K562 (cell line): Measurements from ENCODE around the gene CDHR2. TPM values are rescaled to one million over a fixed set of nuclear protein-coding genes. Genes with fewer than 3 reads are reported as not detected.

Source experiments
- CXXC5 ChIP-seq: fragments of 250-450 bp; sonication (Bioruptor Pico); IDR thresholded peaks from 2 replicates; pipeline ENCODE4 v1.8.0; 2022; ENCODE audit warnings: inconsistent platforms, mild to moderate bottlenecking, moderate library complexity
- EHMT2 ChIP-seq: fragments of 450-650 bp; IDR thresholded peaks from 2 replicates; pipeline ENCODE4 v1.6.1; 2018; ENCODE audit warnings: antibody characterized with exemption
- ESRRA ChIP-seq: fragments of 450-650 bp; IDR thresholded peaks from 2 replicates; pipeline ENCODE4 v1.6.1; 2014; ENCODE audit warnings: low read depth, mild to moderate bottlenecking, moderate library complexity, borderline replicate concordance
- HNRNPUL1 ChIP-seq: fragments of 200-400 bp; formaldehyde crosslinking; IDR thresholded peaks from 2 replicates; pipeline ENCODE4 v1.6.1; 2017; ENCODE audit warnings: low read length
- KDM4B ChIP-seq, 2 experiments: fragments of 450-650 bp in 1 of 2; sonication (generic) in 1 of 2; IDR thresholded peaks; 2 replicates each; pipeline ENCODE4 v1.6.1; 2016 to 2017; ENCODE audit warnings: borderline replicate concordance in 2 of 2, antibody characterized with exemption in 1 of 2, low read depth in 1 of 2, mild to moderate bottlenecking in 1 of 2
- MAZ ChIP-seq, 2 experiments: fragments of 450-650 bp in 1 of 2; sonication (generic) in 1 of 2; formaldehyde crosslinking; IDR thresholded peaks in 1 of 2; conservative IDR thresholded peaks in 1 of 2; 2 replicates each; pipeline versions ENCODE4 v1.4.0 to v1.5.0; 2020; ENCODE audit warnings: mild to moderate bottlenecking in 1 of 2, missing genetic modification reagents in 1 of 2
- MEIS2 ChIP-seq: fragments of 450-650 bp; IDR thresholded peaks from 2 replicates; pipeline ENCODE4 v1.6.1; 2014; ENCODE audit warnings: mild to moderate bottlenecking; ENCODE audit not compliant: partially characterized antibody
- MIER1 ChIP-seq: fragments of 450-650 bp; IDR thresholded peaks from 2 replicates; pipeline ENCODE4 v1.6.1; 2016; ENCODE audit warnings: antibody characterized with exemption, mild to moderate bottlenecking, low read depth
- POLR2G ChIP-seq: fragments of 200-400 bp; formaldehyde crosslinking; IDR thresholded peaks from 2 replicates; pipeline ENCODE4 v1.6.1; 2017; ENCODE audit warnings: low read depth, mild to moderate bottlenecking, antibody characterized with exemption, low read length, moderate library complexity
- PTBP1 ChIP-seq: fragments of 200-400 bp; formaldehyde crosslinking; IDR thresholded peaks from 2 replicates; pipeline ENCODE4 v1.6.1; 2017; ENCODE audit warnings: low read depth, low read length
- RB1 ChIP-seq: fragments of 450-650 bp; IDR thresholded peaks from 2 replicates; pipeline ENCODE4 v1.6.1; 2017; ENCODE audit warnings: low read depth, mild to moderate bottlenecking
- RBM25 ChIP-seq: fragments of 200-400 bp; formaldehyde crosslinking; IDR thresholded peaks from 2 replicates; pipeline ENCODE4 v1.6.1; 2018; ENCODE audit warnings: low read length, low read depth, moderate library complexity; ENCODE audit not compliant: severe bottlenecking
- SAFB2 ChIP-seq: fragments of 200-400 bp; formaldehyde crosslinking; IDR thresholded peaks from 2 replicates; pipeline ENCODE4 v1.6.1; 2018; ENCODE audit warnings: borderline replicate concordance, low read length, low read depth, moderate library complexity; ENCODE audit not compliant: severe bottlenecking
- SIN3B ChIP-seq: fragments of 450-650 bp; IDR thresholded peaks from 2 replicates; pipeline ENCODE4 v1.6.1; 2017; ENCODE audit warnings: low read depth, mild to moderate bottlenecking, moderate library complexity
- TAF7 ChIP-seq: fragments of 450-650 bp; IDR thresholded peaks from 2 replicates; pipeline ENCODE4 v1.6.1; 2016; ENCODE audit warnings: missing genetic modification characterization, missing compliant biosample characterization
- TRIM24 ChIP-seq, 2 experiments: fragments of 450-650 bp; IDR thresholded peaks; 2 replicates each; pipeline ENCODE4 v1.6.1; 2016
- polyA plus RNA-seq, 8 experiments: library from polyadenylated mRNA; depleted of rRNA in 4 of 8; stranded (reverse) in 5 of 8; unstranded in 3 of 8; fragments of >200 nt; fragmentation: Nextera tagmentation in 2 of 8; fragmentation: Illumina TruSeq in 1 of 8; extraction: Ambion mirVana in 2 of 8; extraction: Trizol in 1 of 8; gene quantifications; 2 replicates each; pipeline versions ENCODE4 v1.2.1 to v1.2.3, GENCODE V29; 2011 to 2014; ENCODE audit warnings: inconsistent platforms in 1 of 8, missing spikeins in 1 of 8
- total RNA-seq, 7 experiments: library from RNA; depleted of rRNA in 6 of 7; stranded (reverse); fragments of >200 nt in 6 of 7; fragmentation: Illumina TruSeq in 2 of 7; extraction: Trizol in 2 of 7; gene quantifications; 2 replicates each; pipeline versions ENCODE4 v1.2.1 to v1.2.3, GENCODE V29; 2011 to 2021; ENCODE audit warnings: low replicate concordance in 1 of 7
- TF ChIP-seq, protein P1 (sequence below), 3 experiments: IDR thresholded peaks in 2 of 3; conservative IDR thresholded peaks in 1 of 3; 2 replicates each; pipeline ENCODE4 v1.5.1; 2011 to 2012; ENCODE audit warnings: low read length in 3 of 3, mild to moderate bottlenecking in 3 of 3, control low read depth in 2 of 3, improper control_type of control experiment in 1 of 3, inconsistent platforms in 1 of 3, low read depth in 1 of 3, mixed read lengths in 1 of 3, moderate library complexity in 1 of 3; ENCODE audit not compliant: insufficient read depth in 2 of 3
- TF ChIP-seq, protein P2 (sequence below): IDR thresholded peaks from 2 replicates; pipeline ENCODE4 v1.6.1; 2011; ENCODE audit warnings: borderline replicate concordance, low read depth, mild to moderate bottlenecking, moderate library complexity, low read length; ENCODE audit not compliant: insufficient read depth, poor library complexity, severe bottlenecking
- TF ChIP-seq, protein P3 (sequence below): fragments of 200-800 bp; sonication (Bioruptor generic); IDR thresholded peaks from 2 replicates; pipeline ENCODE4 v1.6.1; 2017; ENCODE audit warnings: missing genetic modification characterization, missing compliant biosample characterization
- TF ChIP-seq, protein P4 (sequence below): conservative IDR thresholded peaks from 2 replicates; pipeline ENCODE4 v1.6.1; 2011; ENCODE audit warnings: low read depth, mild to moderate bottlenecking, low read length; ENCODE audit not compliant: control insufficient read depth

The CDHR2 gene
- total and polyA plus RNA-seq, 9 of the 15 experiments (the other 6 are each of a cell fraction or from before 2014, with no cell fraction given) = 0.01 to 0.62 (median 0.09) TPM; not detected in 2

DNA sequence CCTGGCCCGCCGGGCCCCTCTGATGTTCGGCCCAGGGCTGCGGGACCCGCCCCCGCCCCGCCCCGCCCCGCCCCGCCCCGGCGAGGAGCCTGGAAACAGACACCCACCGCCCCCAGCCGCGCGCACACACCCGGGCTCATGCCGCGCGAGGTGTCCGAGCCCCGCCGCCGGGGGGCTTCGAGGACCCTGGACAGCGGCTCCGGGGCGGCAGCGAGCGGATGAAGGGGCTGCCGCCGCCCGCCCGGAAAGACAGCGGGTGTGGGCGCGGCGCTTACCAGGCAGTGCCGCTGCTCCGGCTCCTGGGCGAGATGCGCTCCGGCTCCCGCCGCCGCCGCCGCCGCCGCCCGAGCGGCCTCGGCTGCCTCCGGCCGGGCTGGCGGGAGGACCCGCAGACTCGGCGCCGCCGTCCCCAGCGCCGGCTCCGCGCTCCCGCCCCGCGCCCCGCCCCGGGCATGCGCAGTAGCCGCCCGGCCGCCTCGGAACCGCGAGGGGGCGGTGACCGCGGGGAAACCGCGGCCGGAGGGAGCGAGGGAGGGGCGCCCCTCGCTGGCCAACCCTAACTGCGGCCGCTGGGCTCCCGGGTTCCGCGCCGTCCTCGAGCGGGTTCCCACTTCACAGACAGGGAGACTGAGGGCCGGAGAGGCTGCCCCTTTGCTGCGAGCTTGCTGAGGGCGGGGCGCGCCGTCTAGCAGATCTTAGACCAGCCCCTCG, 60.7 kb downstream of the CDHR2 start, which contains the start of gene GPRIN1 (continued):
- TF ChIP-seq POLR2G = peak; percentile 63
- TF ChIP-seq, protein P1, sequence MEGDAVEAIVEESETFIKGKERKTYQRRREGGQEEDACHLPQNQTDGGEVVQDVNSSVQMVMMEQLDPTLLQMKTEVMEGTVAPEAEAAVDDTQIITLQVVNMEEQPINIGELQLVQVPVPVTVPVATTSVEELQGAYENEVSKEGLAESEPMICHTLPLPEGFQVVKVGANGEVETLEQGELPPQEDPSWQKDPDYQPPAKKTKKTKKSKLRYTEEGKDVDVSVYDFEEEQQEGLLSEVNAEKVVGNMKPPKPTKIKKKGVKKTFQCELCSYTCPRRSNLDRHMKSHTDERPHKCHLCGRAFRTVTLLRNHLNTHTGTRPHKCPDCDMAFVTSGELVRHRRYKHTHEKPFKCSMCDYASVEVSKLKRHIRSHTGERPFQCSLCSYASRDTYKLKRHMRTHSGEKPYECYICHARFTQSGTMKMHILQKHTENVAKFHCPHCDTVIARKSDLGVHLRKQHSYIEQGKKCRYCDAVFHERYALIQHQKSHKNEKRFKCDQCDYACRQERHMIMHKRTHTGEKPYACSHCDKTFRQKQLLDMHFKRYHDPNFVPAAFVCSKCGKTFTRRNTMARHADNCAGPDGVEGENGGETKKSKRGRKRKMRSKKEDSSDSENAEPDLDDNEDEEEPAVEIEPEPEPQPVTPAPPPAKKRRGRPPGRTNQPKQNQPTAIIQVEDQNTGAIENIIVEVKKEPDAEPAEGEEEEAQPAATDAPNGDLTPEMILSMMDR (IDR thresholded peaks at IDR 0.05 in 2 of 3, conservative IDR thresholded peaks at IDR 0.05 in 1 of 3; ENCODE audit: insufficient read depth in 2 of 3, low read depth in 1 of 3, low read length in 3 of 3) = peak in 2 of 3 experiments; percentile 57 to 95; a peak in 5 of 6 replicates
- 0 out of 2 replicates have a peak, but pooled peaks have one; percentile 59 for TF ChIP-seq EHMT2
- no peak for TF ChIP-seq KDM4B (IDR thresholded peaks at IDR 0.05; ENCODE audit: borderline replicate concordance in 2 of 2, low read depth in 1 of 2)
- TF ChIP-seq PTBP1 = 0 out of 2 replicates have a peak, but pooled peaks have one; percentile 41
- no peak for TF ChIP-seq HNRNPUL1
- TF ChIP-seq, protein P2, sequence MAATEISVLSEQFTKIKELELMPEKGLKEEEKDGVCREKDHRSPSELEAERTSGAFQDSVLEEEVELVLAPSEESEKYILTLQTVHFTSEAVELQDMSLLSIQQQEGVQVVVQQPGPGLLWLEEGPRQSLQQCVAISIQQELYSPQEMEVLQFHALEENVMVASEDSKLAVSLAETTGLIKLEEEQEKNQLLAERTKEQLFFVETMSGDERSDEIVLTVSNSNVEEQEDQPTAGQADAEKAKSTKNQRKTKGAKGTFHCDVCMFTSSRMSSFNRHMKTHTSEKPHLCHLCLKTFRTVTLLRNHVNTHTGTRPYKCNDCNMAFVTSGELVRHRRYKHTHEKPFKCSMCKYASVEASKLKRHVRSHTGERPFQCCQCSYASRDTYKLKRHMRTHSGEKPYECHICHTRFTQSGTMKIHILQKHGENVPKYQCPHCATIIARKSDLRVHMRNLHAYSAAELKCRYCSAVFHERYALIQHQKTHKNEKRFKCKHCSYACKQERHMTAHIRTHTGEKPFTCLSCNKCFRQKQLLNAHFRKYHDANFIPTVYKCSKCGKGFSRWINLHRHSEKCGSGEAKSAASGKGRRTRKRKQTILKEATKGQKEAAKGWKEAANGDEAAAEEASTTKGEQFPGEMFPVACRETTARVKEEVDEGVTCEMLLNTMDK = peak; percentile 95
- TF ChIP-seq TAF7 (tag) = no peak
- TF ChIP-seq, protein P3, sequence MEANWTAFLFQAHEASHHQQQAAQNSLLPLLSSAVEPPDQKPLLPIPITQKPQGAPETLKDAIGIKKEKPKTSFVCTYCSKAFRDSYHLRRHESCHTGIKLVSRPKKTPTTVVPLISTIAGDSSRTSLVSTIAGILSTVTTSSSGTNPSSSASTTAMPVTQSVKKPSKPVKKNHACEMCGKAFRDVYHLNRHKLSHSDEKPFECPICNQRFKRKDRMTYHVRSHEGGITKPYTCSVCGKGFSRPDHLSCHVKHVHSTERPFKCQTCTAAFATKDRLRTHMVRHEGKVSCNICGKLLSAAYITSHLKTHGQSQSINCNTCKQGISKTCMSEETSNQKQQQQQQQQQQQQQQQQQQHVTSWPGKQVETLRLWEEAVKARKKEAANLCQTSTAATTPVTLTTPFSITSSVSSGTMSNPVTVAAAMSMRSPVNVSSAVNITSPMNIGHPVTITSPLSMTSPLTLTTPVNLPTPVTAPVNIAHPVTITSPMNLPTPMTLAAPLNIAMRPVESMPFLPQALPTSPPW (CRISPR knock-in tag) = peak; percentile 78
- 0 out of 2 replicates have a peak, but pooled peaks have one; percentile 14 for TF ChIP-seq SIN3B
- TF ChIP-seq, protein P4, sequence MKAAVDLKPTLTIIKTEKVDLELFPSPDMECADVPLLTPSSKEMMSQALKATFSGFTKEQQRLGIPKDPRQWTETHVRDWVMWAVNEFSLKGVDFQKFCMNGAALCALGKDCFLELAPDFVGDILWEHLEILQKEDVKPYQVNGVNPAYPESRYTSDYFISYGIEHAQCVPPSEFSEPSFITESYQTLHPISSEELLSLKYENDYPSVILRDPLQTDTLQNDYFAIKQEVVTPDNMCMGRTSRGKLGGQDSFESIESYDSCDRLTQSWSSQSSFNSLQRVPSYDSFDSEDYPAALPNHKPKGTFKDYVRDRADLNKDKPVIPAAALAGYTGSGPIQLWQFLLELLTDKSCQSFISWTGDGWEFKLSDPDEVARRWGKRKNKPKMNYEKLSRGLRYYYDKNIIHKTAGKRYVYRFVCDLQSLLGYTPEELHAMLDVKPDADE = peak; percentile 62; the same call in 1 of the 2 replicates
- TF ChIP-seq SAFB2 = no peak
- peak; percentile 68 to 75 for TF ChIP-seq MAZ (CRISPR knock-in tag; conservative IDR thresholded peaks at IDR 0.05 in 1 of 2, IDR thresholded peaks at IDR 0.05 in 1 of 2)
- peak; percentile 84 for TF ChIP-seq RBM25
- peak; percentile 81; the same call in 1 of the 2 replicates for TF ChIP-seq RB1
- peak; percentile 44 for TF ChIP-seq MEIS2
- TF ChIP-seq CXXC5 (CRISPR knock-in tag) = peak; percentile 54
- no peak for TF ChIP-seq TRIM24 (IDR thresholded peaks at IDR 0.05)
- peak; percentile 45; the same call in 1 of the 2 replicates for TF ChIP-seq MIER1
- peak; percentile 78; the same call in 1 of the 2 replicates for TF ChIP-seq ESRRA
